GM13977 (cell line): Measurements from ENCODE around the gene VEGFA.
A peak's percentile ranks its signal among the peaks of the same experiment; 100 is the strongest.

Experiments used
- DNase-seq: peaks from one replicate; pipeline ENCODE4 v3.0.0; 2012; ENCODE audit warnings: low spot score
- CTCF ChIP-seq: IDR thresholded peaks from 2 replicates; pipeline ENCODE4 v1.5.1; 2012; ENCODE audit warnings: mild to moderate bottlenecking, control low read depth; ENCODE audit not compliant: insufficient read depth; ENCODE audit errors: extremely low read depth, missing control alignments
- in situ Hi-C: fragments of 300-500 bp; cut with MboI; formaldehyde crosslinking; loops from one replicate; pipeline ENCODE4 v1.12.0; 2022; ENCODE audit warnings: low sequenced_read_pairs, low pct_unique_long_range_greater_than_20kb, mixed read lengths, inconsistent platforms; ENCODE audit not compliant: unreplicated experiment

VEGFA gene

GRCh38 chr6:43775535-43775885 lies 5.5 kb downstream of the VEGFA start:
- DNase-seq = no peak
- in situ Hi-C loops = loop anchor here (10.0 kb wide), 1 partner anchor 299 kb away; no protein-coding TSS in a partner anchor
- TF ChIP-seq CTCF = no peak

GRCh38 chr6:43776115-43776798 lies 6.2 kb downstream of the VEGFA start:
- in situ Hi-C loops = loop anchor here (10.0 kb wide), 1 partner anchor 299 kb away; no protein-coding TSS in a partner anchor
- TF ChIP-seq CTCF = no peak
- peak; percentile 58 for DNase-seq

GRCh38 chr6:43776799-43777776 lies 7.1 kb downstream of the VEGFA start:
- no peak for DNase-seq
- in situ Hi-C loops = loop anchor here (10.0 kb wide), 1 partner anchor 298 kb away; no protein-coding TSS in a partner anchor
- no peak for TF ChIP-seq CTCF

- TF ChIP-seq CTCF = no peak
- DNase-seq = no peak
- in situ Hi-C loops = loop anchor here (10.0 kb wide), 1 partner anchor 297 kb away; no protein-coding TSS in a partner anchor
Measured at GRCh38 chr6:43778131-43778855, 8.3 kb downstream of the VEGFA start.

GRCh38 chr6:43778976-43779851 lies 9.2 kb downstream of the VEGFA start:
- TF ChIP-seq CTCF = no peak
- no peak for DNase-seq
- in situ Hi-C loops = loop anchor here (10.0 kb wide), 1 partner anchor 296 kb away; no protein-coding TSS in a partner anchor
